Cardiac atrium fibroblast (primary cell): ENCODE measurements around the gene PSAP. TPM values are rescaled to one million over a fixed set of nuclear protein-coding genes. Genes with fewer than 3 reads are reported as not detected.

ENCODE experiments used
- total RNA-seq: library from RNA; depleted of rRNA; stranded (reverse); fragments of >200 nt; gene quantifications from 2 replicates; pipeline ENCODE4 v1.2.3, GENCODE V29; 2015

The PSAP gene
- 878 and 914 TPM in 2 replicates for total RNA-seq

DNA sequence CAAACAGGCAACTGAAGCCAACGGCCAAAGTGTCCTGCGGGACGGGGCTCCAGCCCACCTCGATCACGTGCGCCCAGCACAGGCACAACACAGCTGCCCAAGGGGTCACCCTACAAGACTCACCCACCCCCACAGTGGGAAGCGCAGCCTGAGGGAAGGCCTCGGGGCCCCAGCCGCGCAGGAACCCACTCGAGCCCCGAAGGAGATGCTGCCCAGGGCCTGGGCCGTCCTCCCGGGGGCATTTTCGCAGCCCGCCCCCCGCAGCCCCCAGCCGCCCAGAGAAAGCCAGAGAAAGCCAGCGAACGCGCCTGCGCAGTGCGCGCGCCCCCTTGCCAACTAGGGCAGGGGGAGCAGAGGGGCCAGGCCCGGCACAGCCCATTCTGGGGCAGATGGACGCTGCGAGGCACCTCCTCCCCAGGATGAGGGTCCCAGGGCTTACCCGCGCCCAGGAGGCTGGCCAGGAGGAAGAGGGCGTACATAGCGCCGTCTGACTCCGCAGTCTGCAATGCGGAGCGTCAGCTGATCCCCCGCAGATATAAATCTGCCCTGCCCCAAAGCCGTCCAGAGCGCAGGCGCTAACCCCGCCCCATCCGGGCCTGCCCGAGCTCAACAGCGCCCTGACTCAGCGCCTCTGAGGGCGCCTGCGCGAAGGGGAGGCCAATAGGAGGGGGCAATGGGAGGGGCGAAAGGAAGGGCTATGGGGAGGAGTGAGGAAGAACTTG lies at the start of gene PSAP:
PSAP (minus strand) TSS at position 509 of the 722 bp plus-strand sequence; CDS start at position 479, 30 bp downstream.

DNA sequence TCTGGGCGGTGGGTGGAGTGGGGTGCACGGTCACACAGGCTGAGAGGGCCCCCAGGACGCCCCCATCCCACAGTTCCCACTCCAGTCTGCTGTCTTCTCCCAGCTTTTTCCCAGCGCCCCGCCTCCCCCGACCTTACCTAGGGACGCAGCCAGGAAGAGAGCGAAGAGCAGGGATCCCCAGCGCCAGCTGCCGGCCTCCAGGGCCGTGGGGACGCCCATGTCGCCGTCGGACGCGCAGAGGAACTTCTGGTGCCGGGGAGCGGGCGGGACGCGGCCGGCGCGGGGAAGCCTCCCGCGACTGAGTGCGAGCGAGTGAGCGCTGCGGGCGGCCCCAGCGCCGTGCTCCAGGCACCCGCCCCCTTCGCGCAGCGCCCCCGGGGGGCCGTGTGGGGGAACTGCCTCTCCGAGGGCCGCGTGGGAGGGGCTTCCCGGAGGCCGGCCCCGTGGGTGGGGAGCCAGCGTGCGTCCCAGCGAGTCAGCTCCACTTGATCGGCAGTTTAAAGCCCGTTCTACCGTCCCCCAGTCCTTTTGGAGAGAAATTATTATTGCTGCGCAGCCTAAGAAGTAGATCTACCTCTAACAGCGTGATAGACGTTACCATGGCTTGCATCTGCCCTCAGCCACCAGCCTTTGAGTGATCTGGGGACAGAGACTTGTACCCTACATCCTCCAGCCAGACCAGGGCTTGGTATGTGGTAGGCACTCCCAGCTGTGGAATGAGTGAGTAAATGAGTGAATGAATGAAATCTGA lies 77.7 kb downstream of the PSAP start, which contains the start of gene VSIR:
VSIR (minus strand) TSS at position 300 of the 751 bp plus-strand sequence; CDS start at position 219, 81 bp downstream.

Other genes with a start within 250 kb of the PSAP start
- not detected in 2 replicates for gene C10orf105, start 131.5 kb downstream of the PSAP start, total RNA-seq
- gene VSIR, start 77.7 kb downstream of the PSAP start, total RNA-seq = 13.9 and 32.5 TPM in 2 replicates
- gene CHST3, start 113.1 kb upstream of the PSAP start, total RNA-seq = 19.5 and 33.9 TPM in 2 replicates
- 0.16 and 2.0 TPM in 2 replicates for gene SPOCK2, start 237.3 kb upstream of the PSAP start, total RNA-seq